RPMI8226 (cell line): ENCODE data around the gene LCN9.

Source experiments
- DNase-seq: peaks from one replicate; pipeline ENCODE4 v3.0.0-alpha.2; 2015

LCN9 gene

GRCh38 chr9:135701067-135701958, 38.2 kb downstream of the LCN9 start:
- DNase-seq = no peak

- DNase-seq = peak; percentile 66
Measured at GRCh38 chr9:135701959-135702721, 39.0 kb downstream of the LCN9 start, which contains the start of gene KCNT1. Gene KCNT1, plus strand, starts transcription at chr9:135702185. Its CDS starts 74 bp downstream, at chr9:135702259.

GRCh38 chr9:135703726-135704125, 40.6 kb downstream of the LCN9 start:
- DNase-seq = no peak

- no peak for DNase-seq
Measured at GRCh38 chr9:135704483-135704882, 41.4 kb downstream of the LCN9 start.

- peak; percentile 91 for DNase-seq
Measured at GRCh38 chr9:135705376-135705775, 42.3 kb downstream of the LCN9 start.

GRCh38 chr9:135706288-135706687, 43.2 kb downstream of the LCN9 start:
- DNase-seq = peak; percentile 61

GRCh38 chr9:135707252-135708138, 44.4 kb downstream of the LCN9 start:
- DNase-seq = no peak

- no peak for DNase-seq
Measured at GRCh38 chr9:135708164-135708563, 45.1 kb downstream of the LCN9 start.

- DNase-seq = peak; percentile 87
Measured at GRCh38 chr9:135711391-135711790, 48.3 kb downstream of the LCN9 start.

GRCh38 chr9:135711881-135712280, 48.8 kb downstream of the LCN9 start:
- DNase-seq = no peak

GRCh38 chr9:135712613-135713295, 49.6 kb downstream of the LCN9 start:
- no peak for DNase-seq

GRCh38 chr9:135714242-135715055, 51.3 kb downstream of the LCN9 start:
- DNase-seq = no peak

GRCh38 chr9:135715056-135715595, 52.0 kb downstream of the LCN9 start:
- no peak for DNase-seq

GRCh38 chr9:135716045-135716444, 52.9 kb downstream of the LCN9 start:
- no peak for DNase-seq
